Ishikawa (cell line): ENCODE measurements around the gene LDHD.

Source experiments
- CREB1 ChIP-seq: IDR thresholded peaks from 2 replicates; pipeline ENCODE4 v1.6.1; 2012; ENCODE audit warnings: low read depth
- EGR1 ChIP-seq: IDR thresholded peaks from 2 replicates; pipeline ENCODE4 v1.6.1; 2012
- EP300 ChIP-seq: IDR thresholded peaks from 2 replicates; pipeline ENCODE4 v1.6.1; 2012; ENCODE audit warnings: borderline replicate concordance
- FOXM1 ChIP-seq: IDR thresholded peaks from 2 replicates; pipeline ENCODE4 v1.6.1; 2012; ENCODE audit warnings: low read depth, borderline replicate concordance
- MAX ChIP-seq: IDR thresholded peaks from 2 replicates; pipeline ENCODE4 v1.6.1; 2012
- RAD21 ChIP-seq: IDR thresholded peaks from 2 replicates; pipeline ENCODE4 v1.6.1; 2012; ENCODE audit warnings: low read depth
- TEAD4 ChIP-seq: IDR thresholded peaks from 2 replicates; pipeline ENCODE4 v1.6.1; 2012
- ZBTB7A ChIP-seq: IDR thresholded peaks from 2 replicates; pipeline ENCODE4 v1.6.1; 2012; ENCODE audit warnings: low read depth
- TF ChIP-seq, protein P1 (sequence below): IDR thresholded peaks from 2 replicates; pipeline ENCODE4 v1.6.1; 2012; ENCODE audit warnings: low read depth, mild to moderate bottlenecking

- TF ChIP-seq FOXM1 (no peak), ZBTB7A (no peak), RAD21 (no peak), EP300 (no peak), MAX (no peak), EGR1 (no peak), TEAD4 (no peak), CREB1 (no peak)
- TF ChIP-seq, protein P1, sequence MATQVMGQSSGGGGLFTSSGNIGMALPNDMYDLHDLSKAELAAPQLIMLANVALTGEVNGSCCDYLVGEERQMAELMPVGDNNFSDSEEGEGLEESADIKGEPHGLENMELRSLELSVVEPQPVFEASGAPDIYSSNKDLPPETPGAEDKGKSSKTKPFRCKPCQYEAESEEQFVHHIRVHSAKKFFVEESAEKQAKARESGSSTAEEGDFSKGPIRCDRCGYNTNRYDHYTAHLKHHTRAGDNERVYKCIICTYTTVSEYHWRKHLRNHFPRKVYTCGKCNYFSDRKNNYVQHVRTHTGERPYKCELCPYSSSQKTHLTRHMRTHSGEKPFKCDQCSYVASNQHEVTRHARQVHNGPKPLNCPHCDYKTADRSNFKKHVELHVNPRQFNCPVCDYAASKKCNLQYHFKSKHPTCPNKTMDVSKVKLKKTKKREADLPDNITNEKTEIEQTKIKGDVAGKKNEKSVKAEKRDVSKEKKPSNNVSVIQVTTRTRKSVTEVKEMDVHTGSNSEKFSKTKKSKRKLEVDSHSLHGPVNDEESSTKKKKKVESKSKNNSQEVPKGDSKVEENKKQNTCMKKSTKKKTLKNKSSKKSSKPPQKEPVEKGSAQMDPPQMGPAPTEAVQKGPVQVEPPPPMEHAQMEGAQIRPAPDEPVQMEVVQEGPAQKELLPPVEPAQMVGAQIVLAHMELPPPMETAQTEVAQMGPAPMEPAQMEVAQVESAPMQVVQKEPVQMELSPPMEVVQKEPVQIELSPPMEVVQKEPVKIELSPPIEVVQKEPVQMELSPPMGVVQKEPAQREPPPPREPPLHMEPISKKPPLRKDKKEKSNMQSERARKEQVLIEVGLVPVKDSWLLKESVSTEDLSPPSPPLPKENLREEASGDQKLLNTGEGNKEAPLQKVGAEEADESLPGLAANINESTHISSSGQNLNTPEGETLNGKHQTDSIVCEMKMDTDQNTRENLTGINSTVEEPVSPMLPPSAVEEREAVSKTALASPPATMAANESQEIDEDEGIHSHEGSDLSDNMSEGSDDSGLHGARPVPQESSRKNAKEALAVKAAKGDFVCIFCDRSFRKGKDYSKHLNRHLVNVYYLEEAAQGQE, result no peak
These were observed 40.8 kb downstream of the LDHD start for GRCh38 chr16:75075688-75076268.
